Caco-2 (cell line): ENCODE data around the gene ANKRD50. TPM values are rescaled to one million over a fixed set of nuclear protein-coding genes. Genes with fewer than 3 reads are reported as not detected.

Experiments used
- BruUV-seq: library from RNA; stranded (reverse); fragments of 400-500 nt; replicated peaks from 2 replicates; lab custom pipeline; 2021; lab: Mats Ljungman, UMichigan
- CTCF ChIA-PET: fragments of 300-600 bp; sonication (Branson Sonifier 250); formaldehyde crosslinking; loops from one replicate; lab custom pipeline; 2022; ENCODE audit warnings: antibody characterized with exemption; lab: Charles Lee
- POLR2A ChIA-PET: fragments of 300-600 bp; sonication (Branson Sonifier 250); formaldehyde crosslinking; loops from one replicate; lab custom pipeline; 2022; ENCODE audit warnings: antibody characterized with exemption; lab: Charles Lee
- DNase-seq, 2 experiments: peaks; one replicate each; pipeline versions ENCODE4 v3.0.0 to v3.0.0-alpha.2; 2020 to 2022
- H3K27me3 ChIP-seq: replicated peaks from 2 replicates; pipeline ENCODE4 v1.6.0; 2011; ENCODE audit warnings: low read length; ENCODE audit not compliant: control insufficient read depth, insufficient read depth
- H3K36me3 ChIP-seq: 2 replicates; pipeline ENCODE4 v1.5.1; 2011; ENCODE audit warnings: low read length; ENCODE audit not compliant: control insufficient read depth, insufficient read depth
- H3K4me1 ChIP-seq: fragments of 250-450 bp; sonication (Bioruptor Pico); 2 replicates; pipeline ENCODE4 v1.5.1; 2020; ENCODE audit warnings: mild to moderate bottlenecking
- H3K4me3 ChIP-seq: 2 replicates; pipeline ENCODE4 v1.5.1; 2011; ENCODE audit warnings: low read depth, mild to moderate bottlenecking, control low read depth, low read length
- H3K9me3 ChIP-seq: fragments of 250-450 bp; sonication (Bioruptor Pico); 2 replicates; pipeline ENCODE4 v1.5.1; 2020; ENCODE audit warnings: mild to moderate bottlenecking, moderate library complexity
- H3K27ac Mint-ChIP-seq: one replicate; pipeline ENCODE4 v1.8.0; 2022; ENCODE audit warnings: mixed read lengths; ENCODE audit not compliant: unreplicated experiment
- H3K27me3 Mint-ChIP-seq: one replicate; pipeline ENCODE4 v1.8.0; 2022; ENCODE audit warnings: mixed read lengths; ENCODE audit not compliant: insufficient read depth, unreplicated experiment
- H3K36me3 Mint-ChIP-seq: one replicate; pipeline ENCODE4 v1.8.0; 2022; ENCODE audit warnings: mild to moderate bottlenecking, mixed read lengths; ENCODE audit not compliant: insufficient read depth, unreplicated experiment
- H3K4me1 Mint-ChIP-seq: one replicate; pipeline ENCODE4 v1.8.0; 2022; ENCODE audit warnings: low read depth, mixed read lengths; ENCODE audit not compliant: unreplicated experiment
- H3K4me3 Mint-ChIP-seq: one replicate; pipeline ENCODE4 v1.8.0; 2022; ENCODE audit warnings: mild to moderate bottlenecking, moderate library complexity, mixed read lengths; ENCODE audit not compliant: unreplicated experiment
- H3K9me3 Mint-ChIP-seq: one replicate; pipeline ENCODE4 v1.8.0; 2022; ENCODE audit warnings: mixed read lengths; ENCODE audit not compliant: unreplicated experiment
- intact Hi-C: fragments of 100-400 bp; cut with micrococcal nuclease; formaldehyde crosslinking; loops from one replicate; pipeline ENCODE4 v1.10.0; 2022; ENCODE audit not compliant: unreplicated experiment
- total RNA-seq: library from RNA; stranded (reverse); gene quantifications from 2 replicates; pipeline ENCODE4 v1.2.3, GENCODE V29; 2022
- TF ChIP-seq, protein P1 (sequence below), 2 experiments: fragments of 200-600 bp in 1 of 2; IDR thresholded peaks; 1 replicate in 1 of 2; 2 replicates in 1 of 2; pipeline versions ENCODE4 v1.5.1 to v1.8.0; 2011 to 2022; ENCODE audit warnings: antibody characterized with exemption in 1 of 2, control low read depth in 1 of 2, inconsistent platforms in 1 of 2, low read depth in 1 of 2, low read length in 1 of 2, mild to moderate bottlenecking in 1 of 2, moderate library complexity in 1 of 2; ENCODE audit not compliant: insufficient read depth in 1 of 2, severe bottlenecking in 1 of 2, unreplicated experiment in 1 of 2

Gene ANKRD50
- total RNA-seq, 1 experiment from 2014 or later = 7.0 TPM

- no peak for DNase-seq
- no peaks in the 10 kb centered on the region for H3K27me3 Mint-ChIP-seq
- Histone ChIP-seq H3K36me3 (no peaks in the 10 kb centered on the region), H3K9me3 (no peaks in the 10 kb centered on the region), H3K4me3 (no peak overlapping the region), H3K4me1 (no peaks in the 10 kb centered on the region), H3K27me3 (no peaks in the 10 kb centered on the region)
- ChIA-PET CTCF (no interaction called here), POLR2A (no interaction called here)
- BruUV-seq = no TSS peak
- H3K4me1 Mint-ChIP-seq = no peaks in the 10 kb centered on the region
- H3K27ac Mint-ChIP-seq = no peak overlapping the region
- TF ChIP-seq, protein P1, sequence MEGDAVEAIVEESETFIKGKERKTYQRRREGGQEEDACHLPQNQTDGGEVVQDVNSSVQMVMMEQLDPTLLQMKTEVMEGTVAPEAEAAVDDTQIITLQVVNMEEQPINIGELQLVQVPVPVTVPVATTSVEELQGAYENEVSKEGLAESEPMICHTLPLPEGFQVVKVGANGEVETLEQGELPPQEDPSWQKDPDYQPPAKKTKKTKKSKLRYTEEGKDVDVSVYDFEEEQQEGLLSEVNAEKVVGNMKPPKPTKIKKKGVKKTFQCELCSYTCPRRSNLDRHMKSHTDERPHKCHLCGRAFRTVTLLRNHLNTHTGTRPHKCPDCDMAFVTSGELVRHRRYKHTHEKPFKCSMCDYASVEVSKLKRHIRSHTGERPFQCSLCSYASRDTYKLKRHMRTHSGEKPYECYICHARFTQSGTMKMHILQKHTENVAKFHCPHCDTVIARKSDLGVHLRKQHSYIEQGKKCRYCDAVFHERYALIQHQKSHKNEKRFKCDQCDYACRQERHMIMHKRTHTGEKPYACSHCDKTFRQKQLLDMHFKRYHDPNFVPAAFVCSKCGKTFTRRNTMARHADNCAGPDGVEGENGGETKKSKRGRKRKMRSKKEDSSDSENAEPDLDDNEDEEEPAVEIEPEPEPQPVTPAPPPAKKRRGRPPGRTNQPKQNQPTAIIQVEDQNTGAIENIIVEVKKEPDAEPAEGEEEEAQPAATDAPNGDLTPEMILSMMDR (IDR thresholded peaks at IDR 0.05; ENCODE audit: insufficient read depth in 1 of 2, low read depth in 1 of 2, low read length in 1 of 2, severe bottlenecking in 1 of 2, unreplicated experiment in 1 of 2) = no peak
- intact Hi-C loops = loop anchor here (5.0 kb wide), 1 partner anchor 70 kb away; the partner anchor contains the start of gene ANKRD50
- H3K36me3 Mint-ChIP-seq = no peaks in the 10 kb centered on the region
- no peaks in the 10 kb centered on the region for H3K9me3 Mint-ChIP-seq
- no peak overlapping the region for H3K4me3 Mint-ChIP-seq
These were observed 70.7 kb downstream of the ANKRD50 start for GRCh38 chr4:124641715-124642381.

- Histone ChIP-seq H3K27me3 (no peaks in the 10 kb centered on the region), H3K36me3 (no peaks in the 10 kb centered on the region), H3K4me3 (no peak overlapping the region), H3K4me1 (no peaks in the 10 kb centered on the region), H3K9me3 (no peaks in the 10 kb centered on the region)
- Mint-ChIP-seq H3K4me3 (no peak overlapping the region), H3K4me1 (no peaks in the 10 kb centered on the region), H3K36me3 (no peaks in the 10 kb centered on the region), H3K27me3 (no peaks in the 10 kb centered on the region), H3K9me3 (no peaks in the 10 kb centered on the region), H3K27ac (no peak overlapping the region)
- BruUV-seq = no TSS peak
- ChIA-PET POLR2A (no interaction called here), CTCF (no interaction called here)
- intact Hi-C loops = loop anchor here (5.0 kb wide), 1 partner anchor 72 kb away; the partner anchor contains the start of gene ANKRD50
- DNase-seq = no peak
- TF ChIP-seq, protein P1 (IDR thresholded peaks at IDR 0.05; ENCODE audit: insufficient read depth in 1 of 2, low read depth in 1 of 2, low read length in 1 of 2, severe bottlenecking in 1 of 2, unreplicated experiment in 1 of 2) = no peak
These were observed 72.4 kb downstream of the ANKRD50 start for GRCh38 chr4:124640022-124640730.

GRCh38 chr4:124637321-124637720 lies 75.2 kb downstream of the ANKRD50 start:
- Histone ChIP-seq H3K4me3 (no peak overlapping the region), H3K4me1 (no peaks in the 10 kb centered on the region), H3K27me3 (no peaks in the 10 kb centered on the region), H3K36me3 (no peaks in the 10 kb centered on the region), H3K9me3 (no peaks in the 10 kb centered on the region)
- POLR2A ChIA-PET = no interaction called here
- intact Hi-C loops = no loop called here
- Mint-ChIP-seq H3K4me3 (no peak overlapping the region), H3K4me1 (peaks cover under 1% of the 10 kb centered on the region), H3K27me3 (no peaks in the 10 kb centered on the region), H3K36me3 (no peaks in the 10 kb centered on the region), H3K9me3 (no peaks in the 10 kb centered on the region), H3K27ac (no peak overlapping the region)
- TF ChIP-seq, protein P1 (IDR thresholded peaks at IDR 0.05; ENCODE audit: insufficient read depth in 1 of 2, low read depth in 1 of 2, low read length in 1 of 2, severe bottlenecking in 1 of 2, unreplicated experiment in 1 of 2) = no peak
- no TSS peak for BruUV-seq
- CTCF ChIA-PET = no interaction called here
- no peak for DNase-seq
